HS-5 (cell line): ENCODE data around the gene NOTCH2.

Experiments used
- DNase-seq: peaks from one replicate; pipeline ENCODE4 v3.0.0-alpha.2; 2012; ENCODE audit warnings: low read depth

The NOTCH2 gene

DNA sequence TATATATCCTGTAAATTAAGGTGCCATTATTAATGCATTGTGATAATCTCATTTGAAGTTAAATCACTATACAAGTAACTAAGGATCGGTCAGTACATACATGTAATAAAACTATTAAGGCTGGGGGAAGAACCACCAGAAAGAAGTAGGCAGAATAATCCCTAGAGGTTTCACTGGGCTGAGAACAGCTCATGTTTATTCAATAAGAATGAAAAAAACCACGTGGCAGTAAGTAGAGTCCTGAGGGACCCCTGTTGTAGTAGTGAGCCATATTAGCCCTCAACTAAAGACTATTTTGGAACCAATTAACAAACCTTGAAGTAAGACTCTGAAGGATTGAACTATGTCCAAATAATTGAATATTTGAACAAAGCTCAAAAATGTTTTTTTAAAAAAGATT lies 126.2 kb downstream of the NOTCH2 start:
- DNase-seq: no peak

DNA sequence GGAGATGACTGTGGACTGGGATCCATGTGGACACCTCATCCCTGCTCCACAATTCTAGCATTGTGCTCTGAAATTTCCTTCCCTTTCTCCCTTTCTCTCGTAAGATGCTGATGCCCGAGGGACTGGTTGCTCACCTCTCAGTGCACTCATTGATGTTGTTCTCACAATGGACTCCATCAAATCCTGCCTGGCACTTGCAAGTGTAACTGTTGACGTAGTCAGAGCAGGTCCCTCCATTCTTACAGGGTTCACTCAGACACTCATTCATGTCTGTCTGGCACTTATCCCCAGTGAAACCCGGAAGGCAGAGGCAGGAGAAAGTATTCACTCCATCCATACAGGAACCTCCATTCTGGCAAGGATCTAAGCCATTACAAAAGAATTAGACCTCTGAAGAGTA lies 128.1 kb downstream of the NOTCH2 start:
- DNase-seq: no peak

DNA sequence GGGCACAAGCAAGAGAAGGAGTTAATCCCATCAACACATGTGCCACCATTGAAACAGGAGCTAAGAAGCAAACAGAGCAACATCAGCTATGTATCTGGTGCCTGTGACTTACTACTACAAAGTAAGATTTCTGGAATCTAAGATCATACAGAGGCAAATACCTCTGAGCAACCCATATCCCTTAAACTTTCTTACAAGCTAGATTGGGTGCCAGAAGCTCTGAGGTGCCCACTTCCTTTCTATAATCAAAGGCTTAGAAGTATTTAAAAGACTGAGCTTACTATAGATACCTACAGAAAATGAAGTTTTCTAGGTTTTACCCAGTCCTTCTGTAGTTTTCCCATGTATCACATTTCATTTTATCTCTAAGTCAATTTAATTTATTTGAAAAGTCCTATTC lies 128.8 kb downstream of the NOTCH2 start:
- DNase-seq: no peak

DNA sequence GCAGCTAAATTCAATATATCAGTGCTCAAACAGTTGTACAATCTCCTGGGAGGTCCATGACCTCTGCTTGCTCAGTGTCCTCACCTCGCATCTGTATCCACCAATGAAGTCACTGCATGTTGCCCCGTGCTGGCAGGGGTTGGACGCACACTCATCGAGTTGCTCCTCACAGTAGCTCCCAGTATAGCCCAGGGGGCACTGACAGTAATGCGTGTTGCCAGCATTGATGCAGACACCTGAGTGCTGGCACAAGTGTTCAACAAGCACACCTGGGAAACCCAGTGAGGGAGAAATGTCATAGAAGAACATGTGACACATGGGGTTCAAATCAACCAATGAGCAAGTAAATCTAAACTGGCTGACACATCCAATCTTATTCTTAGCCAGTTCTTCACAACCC lies 132.3 kb downstream of the NOTCH2 start:
- no peak for DNase-seq

DNA sequence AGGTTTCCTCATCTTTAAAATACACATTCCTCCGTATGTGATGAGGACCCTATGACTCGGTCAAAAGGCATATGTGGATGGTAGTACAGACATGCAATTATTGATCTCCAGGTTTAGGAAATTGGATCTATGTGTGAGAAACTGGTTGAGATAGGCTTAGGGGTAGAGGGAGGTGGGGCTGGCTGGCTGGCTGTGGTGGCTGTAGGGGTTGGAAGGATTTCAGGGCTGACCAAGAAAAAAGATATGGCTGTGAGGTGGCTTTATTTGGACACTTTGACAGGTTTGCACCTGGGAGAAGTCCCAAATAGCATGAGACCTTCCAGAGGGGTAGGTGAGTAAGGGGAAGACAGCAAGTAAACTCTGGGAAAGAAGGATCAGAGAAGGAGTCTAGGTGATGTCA lies 133.5 kb downstream of the NOTCH2 start:
- DNase-seq: no peak

DNA sequence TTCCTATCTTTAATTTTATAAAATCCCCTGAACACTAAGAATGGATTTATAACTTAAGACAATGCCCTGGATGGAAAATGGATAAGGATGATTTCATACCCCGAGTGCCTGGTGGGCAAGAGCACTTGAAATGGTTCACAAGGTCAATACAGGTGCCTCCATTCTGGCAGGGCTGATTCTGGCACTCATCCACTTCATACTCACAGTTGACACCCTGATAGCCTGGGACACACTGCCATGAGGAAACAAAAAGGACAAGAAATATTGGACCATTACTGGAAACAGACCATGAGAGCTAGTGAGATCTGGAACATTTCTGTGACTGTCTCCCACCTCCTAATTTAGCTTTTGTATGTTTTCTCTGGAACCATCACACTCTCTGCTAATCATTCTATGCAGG lies 134.1 kb downstream of the NOTCH2 start:
- no peak for DNase-seq

DNA sequence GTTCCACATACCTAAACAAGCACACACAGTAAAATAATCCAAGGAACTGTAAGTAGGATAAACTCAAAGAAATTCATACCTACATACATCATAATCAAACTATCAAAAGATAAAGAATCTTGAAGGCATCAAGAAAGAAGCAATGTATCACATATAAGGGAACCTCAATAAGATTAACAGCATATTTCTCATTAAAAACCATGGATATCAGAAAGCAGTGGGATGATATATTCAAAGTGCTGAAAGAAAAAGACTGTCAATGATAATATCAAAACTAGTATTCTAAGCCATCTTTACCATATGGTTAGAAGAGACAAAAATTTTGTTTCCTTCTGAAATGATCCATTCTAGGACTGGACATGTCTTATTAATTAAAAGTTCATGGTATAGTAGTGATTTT lies 136.1 kb downstream of the NOTCH2 start:
- no peak for DNase-seq

DNA sequence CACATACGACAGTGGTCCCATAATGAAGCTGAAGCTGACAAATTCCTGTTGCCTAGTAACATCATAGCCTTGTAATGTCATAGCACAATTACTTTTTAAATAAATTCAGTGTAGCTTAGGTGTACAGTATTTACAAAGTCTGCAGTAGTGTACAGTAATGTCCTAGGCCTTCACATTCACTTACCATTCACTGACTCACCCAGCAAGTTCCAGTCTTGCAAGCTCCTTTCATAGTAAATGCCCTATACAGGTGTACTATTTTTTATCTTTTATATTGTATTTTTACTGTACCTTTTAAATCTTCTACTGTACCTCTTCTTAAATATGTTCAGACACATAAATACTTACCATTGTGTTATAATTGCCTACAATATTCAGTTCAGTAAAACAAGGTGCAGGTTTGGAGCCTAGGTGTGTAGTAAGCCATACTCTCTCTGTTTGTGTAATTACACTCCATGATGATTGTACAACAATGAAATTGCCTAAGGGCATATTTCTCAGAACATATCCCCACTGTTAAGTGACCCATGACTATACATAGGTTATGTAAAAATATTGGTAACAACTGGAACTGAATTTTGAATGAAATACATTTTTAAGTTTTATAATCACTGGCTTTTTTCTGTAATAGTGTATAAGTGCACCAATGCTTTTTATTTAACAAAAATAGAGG lies 139.7 kb downstream of the NOTCH2 start:
- no peak for DNase-seq

DNA sequence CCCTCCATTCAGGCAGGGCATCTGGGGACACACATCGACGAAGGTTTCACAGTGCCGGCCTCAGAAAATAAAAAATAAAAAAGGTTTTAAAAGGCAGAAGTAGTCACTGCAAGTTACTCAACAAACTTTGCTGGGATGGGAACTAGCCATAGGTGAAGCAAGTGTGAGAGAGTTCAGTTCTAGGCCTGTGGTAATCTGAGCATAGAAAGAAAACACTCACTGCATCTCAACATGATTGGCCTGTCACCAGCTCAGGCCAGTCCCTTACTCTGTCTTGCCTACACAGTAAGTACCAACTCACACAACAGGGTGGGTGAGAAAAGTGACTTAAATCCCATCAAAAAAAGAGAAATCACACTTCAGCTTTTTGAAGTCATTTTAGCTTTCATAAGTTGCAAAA lies 142.9 kb downstream of the NOTCH2 start:
- no peak for DNase-seq

DNA sequence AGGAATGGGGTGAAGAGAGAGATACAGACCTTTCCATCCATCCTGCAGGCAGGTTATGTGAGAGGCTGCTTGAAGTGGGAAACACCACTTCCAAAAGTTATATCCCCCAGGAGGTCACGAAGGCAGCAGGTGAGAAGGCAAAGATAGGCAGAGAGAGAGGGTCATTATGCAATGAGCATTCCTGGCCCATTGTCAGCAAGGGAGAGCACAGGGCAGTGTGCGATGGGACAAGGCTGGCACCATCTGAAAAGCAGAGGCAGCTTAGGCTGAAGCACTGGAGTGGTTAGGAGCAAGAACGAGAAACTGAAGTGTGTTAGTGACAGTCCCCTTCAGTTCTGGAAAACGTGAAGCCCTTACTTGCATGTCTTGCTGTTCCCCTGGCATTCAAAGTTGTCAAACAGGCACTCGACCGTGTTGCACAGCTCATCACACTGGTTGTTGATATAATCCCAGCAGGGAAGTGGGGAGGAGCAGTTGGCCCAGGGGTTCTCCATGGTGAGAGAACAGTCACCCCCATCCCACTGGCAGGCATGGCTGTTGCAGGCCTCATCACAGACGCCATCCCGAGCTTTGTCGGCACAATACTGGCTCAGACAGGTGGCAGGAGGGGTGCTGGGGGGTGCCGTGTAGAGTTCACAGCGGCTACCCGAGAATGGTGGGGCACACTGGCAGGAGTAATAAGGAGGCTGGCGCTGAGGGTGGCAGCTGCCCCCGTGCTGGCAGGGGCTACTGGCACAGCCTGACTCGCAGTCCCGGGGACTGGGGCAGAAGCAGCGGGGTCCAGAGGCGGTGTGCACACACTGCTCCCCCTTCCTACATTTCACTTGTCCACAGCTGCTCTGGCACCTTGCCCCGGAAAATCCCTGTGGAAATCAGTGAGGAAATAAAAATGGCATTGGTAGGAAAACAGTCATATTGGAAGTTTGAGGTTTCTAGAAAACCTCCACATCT lies 144.2 kb downstream of the NOTCH2 start:
- DNase-seq: no peak

DNA sequence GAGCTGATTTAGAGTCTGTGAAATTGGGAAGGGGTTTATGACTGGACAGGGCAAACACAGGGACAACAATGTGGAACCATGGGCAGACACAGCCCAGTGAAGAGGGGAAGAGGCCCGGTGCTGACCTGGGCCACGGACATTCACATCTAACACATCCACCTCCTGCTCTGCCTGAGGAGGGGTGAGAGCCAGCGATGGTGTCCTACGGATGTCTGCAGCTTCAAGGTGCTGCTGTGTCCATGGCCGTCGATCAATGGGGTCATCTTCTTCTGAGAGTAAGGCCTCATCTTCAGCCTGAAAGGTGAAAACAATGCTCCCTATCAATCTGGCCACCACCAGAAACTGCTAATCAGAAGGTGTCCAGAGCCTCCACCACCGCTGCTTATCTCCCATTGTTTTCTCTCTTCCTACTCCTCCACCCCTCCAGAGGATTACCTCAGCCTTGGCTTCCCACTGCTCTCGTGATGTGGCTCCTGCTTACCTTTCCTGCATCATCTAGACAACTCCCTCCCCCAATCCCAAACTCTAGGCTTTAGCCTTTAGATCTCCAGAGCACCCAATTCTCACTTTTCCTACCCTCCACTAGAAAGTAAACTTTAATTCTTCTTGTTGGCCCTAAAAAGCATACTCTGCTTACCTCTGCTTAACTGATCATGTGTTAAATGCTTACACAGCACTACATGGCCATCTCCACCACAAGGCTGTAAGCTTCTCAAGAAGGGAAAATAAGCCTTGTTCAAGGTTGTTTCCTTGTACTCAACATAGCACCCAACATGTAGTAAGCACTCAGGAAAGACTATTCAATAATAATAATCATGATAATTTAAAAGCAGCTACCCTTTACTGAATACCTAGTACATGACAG lies 149.1 kb downstream of the NOTCH2 start:
- DNase-seq: no peak

DNA sequence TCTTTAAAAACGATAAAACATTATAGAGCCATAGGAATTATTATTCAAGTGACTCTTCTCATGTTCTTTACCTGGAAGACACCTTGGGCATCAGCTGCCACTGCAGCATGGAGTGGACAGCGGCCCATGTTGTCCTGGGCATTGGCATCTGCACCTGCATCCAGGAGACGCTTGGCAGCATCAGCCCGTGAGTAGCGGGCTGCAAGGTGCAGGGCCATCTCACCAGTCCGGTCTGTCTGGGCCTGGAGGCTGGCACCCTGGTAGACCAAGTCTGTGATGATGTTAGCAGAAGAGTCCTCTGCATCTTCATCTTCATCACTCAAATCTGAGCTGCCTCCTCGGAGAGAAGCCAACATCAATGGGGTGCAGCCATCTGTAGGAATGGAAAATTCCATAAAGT lies 150.2 kb downstream of the NOTCH2 start:
- DNase-seq: no peak

DNA sequence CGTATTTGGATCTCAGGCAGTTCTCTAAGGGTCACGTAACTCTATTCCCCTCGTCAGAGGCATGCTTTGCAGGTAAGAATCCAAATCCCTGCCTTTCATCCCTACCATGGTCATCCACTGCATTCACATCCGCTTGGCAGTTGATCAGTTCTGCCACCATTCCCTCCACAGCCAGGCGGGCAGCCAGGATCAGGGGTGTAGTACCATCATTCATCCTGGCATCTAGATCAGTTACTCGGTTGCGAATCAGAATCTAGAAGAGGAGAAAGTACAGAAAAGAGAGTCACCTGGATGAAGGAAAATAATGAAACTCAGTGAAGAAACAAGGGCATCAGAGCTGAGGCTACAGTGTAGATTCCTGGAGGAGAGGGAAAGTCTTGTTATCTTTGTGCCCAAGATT lies 151.2 kb downstream of the NOTCH2 start:
- DNase-seq: no peak

DNA sequence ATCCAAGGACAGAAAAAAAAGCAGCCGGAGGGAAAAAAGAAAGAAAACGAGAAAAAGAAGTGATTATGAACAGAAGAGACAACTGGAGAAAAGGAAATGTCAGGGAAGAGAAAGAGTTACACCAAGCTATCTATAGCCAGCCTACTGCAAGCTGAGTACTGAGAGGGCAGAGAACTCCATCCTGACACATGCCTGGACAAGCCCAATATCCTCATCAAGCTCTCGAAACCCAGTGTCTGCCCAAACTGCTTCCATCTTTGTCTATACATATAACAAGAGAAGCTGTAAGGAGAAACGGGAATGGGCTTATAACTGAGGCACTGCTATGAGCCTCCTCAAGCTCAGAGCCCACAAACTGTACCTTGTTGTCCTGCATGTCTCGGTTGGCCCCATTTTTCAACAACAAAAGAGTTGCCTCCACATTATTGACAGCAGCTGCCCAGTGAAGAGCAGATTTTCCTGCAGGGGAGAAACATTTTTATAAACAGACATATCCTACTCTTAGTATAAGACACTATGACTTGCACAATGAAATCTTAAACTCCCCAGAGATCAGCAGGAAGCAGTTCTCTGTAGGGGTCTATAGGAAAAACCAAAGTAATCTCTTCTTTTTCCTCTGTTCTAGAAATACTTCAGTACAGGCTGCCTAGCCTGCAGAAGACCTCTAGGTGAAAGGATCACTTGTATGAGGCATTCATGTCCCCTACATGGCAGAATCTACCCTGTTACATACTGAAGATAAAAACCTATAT lies 152.0 kb downstream of the NOTCH2 start:
- no peak for DNase-seq

DNA sequence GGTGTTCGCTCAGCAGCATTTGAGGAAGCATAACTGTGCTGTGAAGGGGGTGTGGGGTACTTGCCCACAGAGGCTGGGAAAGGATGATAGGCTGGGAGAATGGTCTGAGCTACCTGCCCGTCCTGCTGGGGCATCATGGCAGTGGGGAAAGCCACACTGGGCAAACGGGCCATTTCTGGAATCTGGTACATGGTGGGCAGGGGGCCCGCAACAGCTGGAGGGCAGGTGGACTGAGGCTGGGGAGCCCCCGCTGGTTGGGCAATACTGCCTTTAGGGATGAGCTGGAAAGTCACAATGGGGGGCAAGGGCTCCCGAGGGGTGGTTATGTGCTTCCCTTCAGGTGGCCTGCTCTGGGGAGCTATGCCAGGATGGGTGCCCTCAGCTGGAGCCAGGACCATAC lies 153.9 kb downstream of the NOTCH2 start:
- no peak for DNase-seq

DNA sequence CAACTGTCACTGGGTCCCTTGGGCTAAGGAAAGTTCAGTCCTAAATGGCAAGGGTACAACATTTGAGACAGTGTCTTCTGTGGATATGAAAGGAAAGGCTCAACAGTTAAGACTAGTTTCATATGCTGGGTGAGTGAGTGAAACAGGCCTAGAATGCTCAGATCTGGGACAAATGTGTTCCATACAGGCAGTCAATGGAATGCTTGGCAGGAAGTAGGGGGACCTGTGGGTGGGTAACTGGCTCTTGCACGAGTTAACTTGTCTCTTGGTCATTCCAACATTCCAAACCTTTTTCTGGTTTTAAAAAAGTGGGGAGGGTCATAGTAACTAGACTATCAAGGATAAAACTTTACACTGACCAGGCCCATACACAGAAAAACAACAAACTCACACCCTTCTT lies 155.4 kb downstream of the NOTCH2 start:
- DNase-seq: no peak

DNA sequence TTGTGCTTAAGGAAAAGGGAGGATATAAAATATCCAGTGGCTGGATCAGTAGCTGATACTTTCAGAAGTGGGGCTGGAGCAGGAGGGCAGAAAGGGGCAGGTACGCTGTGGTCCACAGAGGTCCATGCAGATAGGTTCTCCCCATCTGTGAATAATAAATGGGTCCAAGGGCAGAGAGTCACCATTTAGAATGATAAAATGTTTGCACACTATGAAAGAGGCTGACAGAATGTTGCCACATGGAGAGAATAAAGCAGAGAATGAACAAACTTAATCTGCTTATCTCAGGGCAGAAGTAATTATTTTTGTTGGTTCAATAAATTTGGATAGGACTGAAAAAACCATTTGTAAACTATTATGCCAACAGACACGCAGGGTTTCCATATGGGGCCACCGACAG lies 156.5 kb downstream of the NOTCH2 start:
- DNase-seq: no peak

DNA sequence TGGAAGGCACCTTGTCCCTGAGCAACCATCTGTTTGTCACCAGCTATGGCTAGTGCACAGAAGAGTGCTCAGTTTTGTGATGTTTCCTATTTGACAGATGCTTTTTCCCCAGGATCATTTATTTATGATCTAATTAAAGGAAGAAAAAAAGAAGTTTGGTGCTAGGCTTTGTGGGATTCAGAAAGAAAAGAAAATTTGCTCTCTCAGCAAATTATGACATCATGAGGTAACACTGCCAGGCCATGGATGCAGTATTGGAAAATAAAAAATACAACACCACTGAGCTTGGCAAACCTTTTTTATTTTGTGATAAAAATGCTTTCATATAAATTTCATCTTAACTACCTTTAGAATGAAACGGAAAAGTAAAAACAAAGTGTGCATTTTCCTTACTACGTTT lies 157.7 kb downstream of the NOTCH2 start:
- DNase-seq: no peak

DNA sequence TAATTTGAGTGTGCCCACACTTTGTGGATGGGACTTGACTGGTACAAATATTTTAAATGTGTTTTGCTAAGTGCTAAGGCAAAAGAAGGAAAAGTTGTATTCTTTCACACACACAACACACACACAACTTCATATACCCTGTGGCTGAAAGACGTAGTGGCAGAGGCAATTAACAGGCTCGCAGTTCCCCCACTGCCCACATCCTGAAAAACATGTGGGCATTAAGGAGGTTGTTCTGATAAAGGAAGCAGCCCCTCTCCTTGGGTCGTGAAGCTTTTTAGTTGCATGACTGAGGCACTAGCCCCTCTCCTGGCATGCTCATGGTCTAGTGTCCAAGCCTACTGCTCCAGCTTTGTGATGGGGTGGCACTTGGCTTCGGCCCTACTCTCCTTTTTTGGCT lies 158.8 kb downstream of the NOTCH2 start:
- no peak for DNase-seq

DNA sequence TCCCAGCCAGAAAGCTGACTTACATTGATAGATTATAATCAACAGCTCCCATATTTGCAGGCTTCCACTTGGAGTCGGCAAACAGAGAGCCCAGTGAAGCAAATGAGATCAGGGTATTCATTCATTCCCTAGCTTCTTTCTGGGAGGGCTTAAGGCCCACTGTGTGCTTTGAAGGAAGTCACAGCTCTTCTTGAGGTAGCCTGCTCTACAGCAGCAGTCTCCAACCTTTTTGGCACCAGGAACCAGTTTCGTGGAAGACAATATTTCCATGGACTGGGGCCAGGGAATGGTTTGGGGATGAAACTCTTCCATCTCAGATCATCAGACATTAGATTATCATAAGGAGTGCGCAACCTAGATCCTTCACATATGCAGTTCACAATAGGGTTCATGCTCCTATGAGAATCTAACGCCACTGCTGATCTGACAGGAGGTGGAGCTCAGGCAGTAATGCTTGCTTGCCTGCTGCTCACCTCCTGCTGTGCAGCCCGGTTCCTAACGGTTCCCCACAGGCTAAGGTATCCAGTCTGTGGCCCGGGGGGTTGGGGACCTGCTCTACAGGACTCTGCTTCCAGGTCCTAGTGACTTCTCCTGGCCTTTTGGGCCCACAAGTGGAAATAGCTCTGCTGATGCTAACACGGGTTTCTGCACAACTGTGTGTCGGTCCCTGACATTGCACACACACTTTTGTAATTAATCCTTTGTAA lies 159.4 kb downstream of the NOTCH2 start:
- no peak for DNase-seq

DNA sequence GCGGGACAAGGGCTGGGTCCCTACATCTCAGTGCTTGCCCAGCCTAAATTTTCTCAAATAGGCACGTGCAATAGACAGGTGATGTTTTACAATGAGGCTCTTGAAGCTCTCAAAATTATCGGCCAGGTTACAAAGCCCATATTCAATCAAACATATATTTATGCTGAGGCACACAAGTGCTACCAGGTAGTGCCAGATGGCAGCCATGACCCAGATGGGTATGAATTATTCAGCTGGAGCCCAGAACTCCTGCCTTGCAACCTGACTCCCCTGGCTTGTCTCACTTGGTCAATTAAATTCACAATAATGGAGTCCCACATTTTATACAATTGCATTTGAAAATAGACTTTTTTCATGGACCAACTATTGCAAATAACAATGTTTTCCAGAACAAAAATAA lies 160.8 kb downstream of the NOTCH2 start:
- DNase-seq: no peak
